Measurements from ENCODE around the gene SAFB2.

SAFB2 gene

DNA sequence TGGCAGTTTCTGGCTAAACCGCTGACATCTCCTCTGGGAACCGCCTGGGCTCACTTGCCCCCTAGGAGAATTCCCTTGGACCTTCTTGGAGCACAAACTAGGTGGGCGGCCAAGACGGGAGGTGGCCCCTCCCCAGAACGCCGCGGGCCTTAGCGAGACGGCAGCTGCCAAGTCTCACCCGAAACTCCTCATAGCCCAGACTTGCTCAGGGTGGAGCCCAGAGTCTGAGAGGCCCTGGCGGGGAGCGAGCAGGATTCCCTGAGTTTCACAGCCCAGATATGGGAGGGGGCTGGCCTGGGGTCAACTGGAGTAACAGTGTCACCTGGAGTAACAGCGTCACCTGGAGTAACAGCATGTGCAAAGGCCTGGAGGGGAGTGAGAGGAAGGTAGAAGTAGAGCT lies 64.9 kb downstream of the SAFB2 start:
- H3K27ac ChIP-seq: peak overlapping the region; percentile 75
- DNase-seq (ENCODE audit: low read depth, low spot score): peak; percentile 64

DNA sequence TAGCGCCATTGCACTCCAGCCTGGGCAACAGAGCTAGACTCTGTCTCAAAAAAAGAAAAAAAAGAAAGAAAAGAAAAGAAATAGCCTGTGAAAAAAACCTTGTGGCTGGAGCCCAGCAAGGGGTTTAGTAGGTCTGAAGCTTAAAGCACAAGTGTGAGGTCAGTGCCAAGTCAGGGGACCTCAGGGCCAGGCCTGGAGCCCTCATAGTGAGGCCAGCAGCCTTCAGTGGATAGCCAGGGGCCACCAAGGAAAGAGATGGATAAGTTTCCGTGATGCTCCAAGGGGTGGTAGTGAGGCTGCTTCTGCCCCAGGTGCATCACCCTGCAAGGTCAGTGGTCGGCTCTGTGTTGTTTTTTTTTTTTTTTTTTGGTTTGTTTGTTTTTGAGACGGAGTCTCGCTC lies 67.7 kb downstream of the SAFB2 start:
- H3K27ac ChIP-seq: no peak overlapping the region
- no peak for DNase-seq (ENCODE audit: low read depth, low spot score)

DNA sequence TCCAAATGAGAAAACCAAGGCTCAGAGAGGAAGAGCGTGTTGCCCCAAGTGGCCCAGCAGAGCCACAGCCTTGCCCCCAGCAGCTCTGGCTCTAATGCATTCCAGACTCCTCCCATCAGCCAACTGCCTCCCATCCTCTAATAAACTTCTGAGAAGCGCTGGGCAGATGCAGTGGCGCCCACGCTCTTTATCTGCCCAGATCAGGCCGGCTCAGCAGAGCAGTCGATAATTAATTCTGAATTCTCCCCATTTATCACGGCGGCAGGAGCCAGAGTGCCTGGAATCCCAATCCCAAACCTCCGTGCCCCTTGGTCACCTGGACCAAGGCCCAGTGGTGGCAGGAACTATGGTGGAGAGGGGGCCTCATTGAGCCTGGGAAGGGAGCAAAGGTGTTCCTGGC lies 68.7 kb downstream of the SAFB2 start:
- no peak overlapping the region for H3K27ac ChIP-seq
- DNase-seq (ENCODE audit: low read depth, low spot score): no peak

DNA sequence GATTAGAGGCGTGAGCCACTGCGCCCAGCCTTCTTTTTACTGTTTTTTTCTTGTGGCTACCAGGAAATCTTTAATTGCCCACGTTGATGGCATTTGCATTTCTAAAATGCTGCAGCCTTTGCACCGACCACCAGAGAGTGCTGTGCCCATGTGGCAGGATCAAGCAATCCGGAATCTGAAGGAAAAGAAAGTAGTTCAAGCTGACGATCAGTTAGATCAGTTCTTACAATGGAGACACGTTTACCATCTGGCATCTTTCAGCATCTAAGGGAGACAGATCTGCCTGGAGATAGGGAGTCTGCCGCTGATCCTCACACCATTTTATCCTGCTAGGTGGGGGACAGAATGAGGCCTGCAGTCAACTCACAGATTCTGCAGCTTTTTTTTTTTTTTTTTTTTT lies 74.7 kb downstream of the SAFB2 start:
- no peak for DNase-seq (ENCODE audit: low read depth, low spot score)

DNA sequence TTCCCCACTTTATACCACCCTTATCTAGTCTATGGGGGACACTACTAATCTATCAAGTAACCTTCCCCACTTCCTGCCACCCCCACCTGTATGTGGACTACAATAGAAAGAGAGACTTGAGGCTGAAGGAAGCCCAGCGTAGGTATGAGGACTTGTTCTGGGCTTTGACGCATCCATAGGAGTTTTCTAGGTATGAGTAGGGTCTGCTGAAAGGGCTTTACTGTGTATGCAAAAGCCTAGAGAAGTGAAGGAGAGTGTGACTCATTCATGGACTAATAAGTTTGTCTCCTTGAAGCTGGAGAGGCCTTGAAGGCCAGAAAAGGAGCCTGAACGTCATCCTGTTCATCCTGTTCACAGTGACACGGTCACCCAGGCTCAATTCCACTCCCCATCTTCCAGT lies 76.6 kb downstream of the SAFB2 start:
- no peak overlapping the region for H3K27ac ChIP-seq
- no peak for DNase-seq (ENCODE audit: low read depth, low spot score)

More for the DNA sequence above, 74.7 kb downstream of the SAFB2 start:
- H3K27ac ChIP-seq: no peak overlapping the region

DNA sequence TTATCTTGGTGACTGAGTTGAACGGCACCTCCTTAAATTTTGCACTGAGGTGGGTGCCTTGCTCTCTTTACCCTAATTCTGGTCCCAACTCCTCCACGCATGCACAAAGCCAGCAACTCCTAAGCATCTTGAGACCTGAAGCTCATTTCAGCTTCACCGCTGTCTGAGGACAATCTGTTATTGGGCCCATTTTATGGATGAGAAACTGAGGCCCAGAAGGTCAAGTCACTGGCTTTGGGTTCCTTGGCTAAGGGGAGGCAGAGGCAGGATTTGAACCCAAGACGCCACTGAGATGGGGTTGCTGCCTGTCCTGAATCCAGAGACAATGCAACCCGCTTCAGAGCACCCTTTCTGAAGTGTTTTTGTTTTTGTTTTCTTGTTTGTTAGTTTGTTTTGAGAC lies 77.5 kb downstream of the SAFB2 start:
- H3K27ac ChIP-seq: no peak overlapping the region
- DNase-seq (ENCODE audit: low read depth, low spot score): no peak

DNA sequence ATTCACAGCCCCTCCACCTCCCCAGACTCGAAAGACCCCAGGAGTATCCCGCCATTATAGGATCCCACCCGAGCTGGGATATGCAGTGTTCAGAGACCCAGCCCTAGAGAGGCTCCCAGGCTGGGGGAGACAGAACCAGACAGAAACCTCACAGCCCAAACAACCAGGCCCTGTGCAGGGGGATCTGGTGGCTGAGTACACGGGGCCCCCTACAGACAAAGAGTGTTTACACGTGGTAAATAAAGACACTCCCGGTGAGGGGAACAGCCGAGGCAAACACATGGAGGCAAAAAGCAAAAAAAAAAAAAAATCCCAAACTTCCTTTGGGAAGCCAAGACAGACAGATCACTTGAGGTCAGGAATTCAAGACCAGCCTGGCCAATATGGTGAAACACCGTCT lies 79.9 kb downstream of the SAFB2 start:
- H3K27ac ChIP-seq: no peak overlapping the region
- no peak for DNase-seq (ENCODE audit: low read depth, low spot score)

DNA sequence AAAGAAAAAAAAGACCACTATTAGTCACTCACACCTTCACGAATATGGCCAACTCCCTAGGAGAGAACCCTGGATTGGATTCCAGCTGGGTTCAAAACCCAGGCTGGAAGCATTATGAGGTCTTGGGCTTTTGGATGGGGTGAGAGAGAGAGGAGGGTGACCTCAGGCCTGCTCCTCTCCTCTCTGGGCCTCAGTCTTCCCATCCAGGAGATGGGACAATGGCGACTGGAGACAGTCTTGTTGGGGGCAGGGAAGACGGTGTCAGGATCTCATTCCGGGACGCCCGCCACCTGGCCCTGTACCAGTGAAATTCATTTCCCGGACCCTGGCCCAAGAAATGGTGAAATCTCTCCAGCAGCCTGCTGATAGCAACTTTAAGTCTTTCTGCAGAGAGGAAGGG lies 81.1 kb downstream of the SAFB2 start:
- no peak overlapping the region for H3K27ac ChIP-seq
- DNase-seq (ENCODE audit: low read depth, low spot score): no peak

DNA sequence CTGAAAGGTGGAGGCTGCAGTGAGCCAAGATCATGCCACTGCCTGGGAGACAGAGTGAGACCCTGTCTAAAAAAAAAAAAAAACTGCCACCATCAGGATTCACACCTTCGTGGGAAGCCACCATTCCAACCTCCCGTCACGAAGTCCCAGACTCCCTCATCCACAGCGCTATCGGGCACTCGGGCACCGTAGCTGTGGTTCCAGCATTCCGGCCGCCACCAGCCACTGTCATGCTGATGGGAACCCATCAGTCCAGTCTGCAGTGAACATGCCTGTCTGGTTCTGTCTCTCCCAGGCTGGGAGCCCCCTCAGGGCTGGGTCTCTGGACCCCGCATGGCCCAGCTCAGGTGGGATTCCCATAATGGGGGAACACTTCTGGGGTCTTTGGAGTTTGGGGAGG lies 82.4 kb downstream of the SAFB2 start:
- no peak for DNase-seq (ENCODE audit: low read depth, low spot score)
- H3K27ac ChIP-seq: no peak overlapping the region

DNA sequence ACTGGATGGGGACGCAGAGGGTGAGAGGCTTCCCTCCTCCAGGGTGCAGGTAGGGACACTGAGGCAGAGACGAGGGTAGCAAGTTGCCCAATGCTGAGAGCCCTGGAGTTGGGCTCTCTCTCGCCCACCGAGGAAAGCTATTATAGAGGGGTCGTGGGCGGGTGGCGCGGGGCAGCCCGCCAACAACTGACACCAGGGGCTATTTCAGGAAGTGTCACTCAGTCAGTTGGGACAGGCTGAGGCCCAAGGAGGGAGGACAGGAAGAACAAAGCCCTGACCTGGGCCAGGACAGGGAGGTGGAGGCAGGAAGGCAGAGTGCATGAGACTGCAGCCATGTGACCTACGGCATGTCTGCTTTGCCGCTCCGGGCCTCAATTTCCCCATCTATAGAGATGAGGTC lies 84.7 kb downstream of the SAFB2 start:
- peak overlapping the region; percentile 53 for H3K27ac ChIP-seq
- no peak for DNase-seq (ENCODE audit: low read depth, low spot score)

Measured in epithelial cell of prostate (primary cell).